ENCODE measurements around the gene PRPF40B. TPM values are rescaled to one million over a fixed set of nuclear protein-coding genes. Genes with fewer than 3 reads are reported as not detected.

PRPF40B gene
- total and polyA plus RNA-seq, 8 donors: 11.2 to 58.3 (median 15.0) TPM

GRCh38 chr12:49585477-49586459, 37.6 kb upstream of the PRPF40B start:
- no peak overlapping the region for H3K4me3 ChIP-seq
- ATAC-seq: no peak
- no peak for TF ChIP-seq CTCF (IDR thresholded peaks at IDR 0.05)
- no peaks in the 10 kb centered on the region for H3K9me3 ChIP-seq
- intact Hi-C loops (cut with DNase I): no loop called here
- no peak for DNase-seq
- no peaks in the 10 kb centered on the region for H3K36me3 ChIP-seq
- H3K27ac ChIP-seq: no peak overlapping the region
- H3K4me1 ChIP-seq: peaks cover 0 to 4% (median 0%) of the 10 kb centered on the region in 3 donors
- H3K27me3 ChIP-seq: no peaks in the 10 kb centered on the region
- 80 to 87% methylated on average over 16 of the region's 16 CpGs for WGBS, 2 donors
- no peak for FAIRE-seq

GRCh38 chr12:49587174-49587908, 36.0 kb upstream of the PRPF40B start:
- H3K9me3 ChIP-seq: no peaks in the 10 kb centered on the region
- FAIRE-seq (no peak), DNase-seq (no peak), ATAC-seq (no peak)
- 82 to 84% methylated on average over 11 of the region's 11 CpGs for WGBS, 2 donors
- H3K4me3 ChIP-seq: no peak overlapping the region
- TF ChIP-seq CTCF (IDR thresholded peaks at IDR 0.05): no peak
- intact Hi-C loops (cut with DNase I): no loop called here
- H3K27ac ChIP-seq: no peak overlapping the region
- H3K27me3 ChIP-seq: no peaks in the 10 kb centered on the region
- peaks cover 0 to 4% (median 0%) of the 10 kb centered on the region in 3 donors for H3K4me1 ChIP-seq
- no peaks in the 10 kb centered on the region for H3K36me3 ChIP-seq

- H3K36me3 ChIP-seq: no peaks in the 10 kb centered on the region
- H3K9me3 ChIP-seq: no peaks in the 10 kb centered on the region
- no peak for DNase-seq
- no peaks in the 10 kb centered on the region for H3K27me3 ChIP-seq
- TF ChIP-seq CTCF (IDR thresholded peaks at IDR 0.05): no peak
- intact Hi-C loops (cut with DNase I): no loop called here
- no peak for FAIRE-seq
- WGBS, 2 donors: 91 to 92% methylated on average over 7 of the region's 7 CpGs
- ATAC-seq: no peak
- no peak overlapping the region for H3K4me3 ChIP-seq
- H3K27ac ChIP-seq: no peak overlapping the region
- no peaks in the 10 kb centered on the region for H3K4me1 ChIP-seq
These were observed 35.1 kb upstream of the PRPF40B start for GRCh38 chr12:49588281-49588680.

- H3K27ac ChIP-seq: no peak overlapping the region
- 71 to 79% methylated on average over 4 of the region's 4 CpGs for WGBS, 2 donors
- no peaks in the 10 kb centered on the region for H3K9me3 ChIP-seq
- FAIRE-seq: no peak
- H3K4me1 ChIP-seq: no peaks in the 10 kb centered on the region
- no peaks in the 10 kb centered on the region for H3K27me3 ChIP-seq
- no peak for DNase-seq
- peak in 1 of 4 donors; percentile 17 for ATAC-seq
- intact Hi-C loops (cut with DNase I): no loop called here
- no peak overlapping the region for H3K4me3 ChIP-seq
- H3K36me3 ChIP-seq: no peaks in the 10 kb centered on the region
- TF ChIP-seq CTCF (IDR thresholded peaks at IDR 0.05): no peak
These were observed 34.4 kb upstream of the PRPF40B start for GRCh38 chr12:49588721-49589516.
